GM19240 (cell line): ENCODE results near the gene SERINC3.

ENCODE experiments used
- DNase-seq: peaks from one replicate; pipeline ENCODE4 v3.0.0; 2011; ENCODE audit warnings: low spot score; ENCODE audit not compliant: insufficient read length

The SERINC3 gene

DNA sequence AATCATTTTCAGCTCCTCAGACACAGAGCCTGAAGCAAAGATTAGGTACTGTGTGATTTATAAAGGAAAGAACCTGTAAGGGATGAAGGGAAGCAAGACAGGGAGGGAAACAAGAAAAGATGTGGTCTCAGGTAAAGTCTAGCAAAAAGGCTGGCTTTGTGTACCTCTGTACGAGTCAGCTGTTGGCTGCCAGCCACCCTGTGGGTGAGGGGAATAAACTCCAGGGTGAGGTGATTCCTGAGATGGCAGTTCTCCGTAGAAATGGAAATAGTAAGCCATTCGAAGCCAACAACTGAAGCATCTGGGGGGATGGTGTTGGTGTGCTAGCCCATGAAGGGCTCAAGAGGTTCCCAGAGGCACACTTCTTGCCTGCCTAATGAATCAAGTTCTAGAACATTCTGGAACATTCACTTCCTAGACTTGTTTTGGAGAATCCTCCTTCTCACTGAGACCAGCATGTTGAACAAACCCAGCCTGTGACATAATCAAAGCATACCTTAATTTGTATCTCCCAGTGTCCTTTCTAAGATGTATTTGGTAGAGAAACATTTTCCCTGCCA lies 56.8 kb downstream of the SERINC3 start:
- DNase-seq, result no peak

DNA sequence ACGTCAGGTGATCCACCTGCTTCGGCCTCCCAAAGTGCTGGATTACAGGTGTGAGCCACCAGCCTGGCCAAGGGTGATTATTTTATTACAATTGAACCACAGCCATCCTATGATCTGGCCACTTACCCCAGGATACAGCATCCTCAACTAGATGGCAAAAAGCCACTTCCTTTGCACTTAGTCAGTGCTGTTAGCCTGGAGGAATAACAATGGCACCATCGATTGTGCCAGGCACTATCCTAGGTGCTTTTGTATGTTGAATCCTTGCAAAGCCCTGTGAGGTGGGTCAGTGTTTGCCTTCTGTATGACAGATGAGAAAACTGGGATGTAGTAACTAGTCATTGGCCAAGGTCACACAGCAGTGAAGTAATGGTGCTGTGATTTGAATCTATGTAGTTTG lies 57.4 kb downstream of the SERINC3 start:
- DNase-seq, result no peak

DNA sequence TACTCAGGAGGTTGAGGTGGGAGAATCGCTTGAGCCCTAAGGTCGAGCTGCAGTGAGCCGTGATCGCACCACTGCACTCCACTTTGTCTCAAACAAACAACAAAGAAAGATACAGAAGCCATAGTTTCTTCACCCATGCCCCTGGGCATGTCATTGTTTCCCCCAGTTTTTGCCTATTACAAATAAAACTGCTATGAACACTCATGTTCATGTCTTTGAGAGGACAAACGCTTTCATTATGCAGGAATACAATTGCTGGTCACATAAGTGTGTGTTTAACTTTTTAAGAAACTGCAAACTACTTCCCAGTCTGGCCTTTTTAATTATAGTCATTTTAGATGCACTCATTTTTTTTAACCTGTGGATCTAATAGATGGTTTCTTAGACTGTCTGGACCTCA lies 58.4 kb downstream of the SERINC3 start:
- no peak for DNase-seq

DNA sequence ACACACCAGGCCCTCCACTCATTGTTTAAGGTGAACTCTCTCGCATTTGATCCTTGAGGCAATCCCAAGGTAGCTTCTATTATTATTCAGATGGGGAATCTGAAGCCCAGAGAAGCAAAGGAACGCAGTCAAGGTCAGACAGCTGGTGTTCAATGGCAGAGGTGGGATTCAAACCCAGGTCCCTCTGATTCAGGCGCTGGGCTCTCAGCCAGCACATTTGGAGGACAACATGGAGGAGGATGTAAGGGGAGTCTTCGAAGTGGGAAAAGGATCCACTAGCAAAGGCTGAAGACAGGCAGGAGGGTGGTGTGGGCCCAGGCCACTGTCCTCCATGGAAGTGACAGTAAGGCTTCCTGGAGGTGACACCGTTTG lies 60.1 kb downstream of the SERINC3 start:
- DNase-seq, result no peak

DNA sequence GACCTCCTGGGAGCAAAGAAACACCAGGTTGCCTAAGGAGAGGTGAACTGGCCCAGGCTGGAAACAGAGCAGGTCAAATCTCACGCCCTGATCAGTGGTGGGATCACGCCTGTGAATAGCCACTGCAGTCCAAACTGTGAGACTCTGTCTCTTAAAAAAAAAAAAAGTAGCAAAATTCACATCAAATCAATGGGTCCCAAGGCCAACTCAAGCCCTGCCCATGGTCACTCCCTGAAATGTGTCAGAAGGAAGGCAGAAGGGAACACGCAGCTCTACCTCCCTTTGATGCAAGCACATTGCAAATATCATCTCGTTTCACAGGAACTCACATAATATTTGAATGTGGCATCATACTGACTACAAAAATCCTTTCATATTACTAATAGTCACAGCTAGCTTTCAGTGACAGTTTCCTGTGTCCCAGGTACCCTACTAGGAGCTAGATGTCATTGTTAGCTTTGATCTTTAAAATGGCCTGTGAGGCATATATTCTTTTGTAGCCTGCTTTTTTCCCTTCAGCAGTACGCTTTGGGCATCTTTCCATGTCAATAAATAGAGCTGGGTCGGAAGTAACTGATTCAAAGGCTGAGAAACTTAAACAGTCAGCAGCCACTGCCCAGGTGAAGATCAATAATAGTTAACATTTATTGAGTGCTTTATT lies 60.6 kb downstream of the SERINC3 start:
- DNase-seq, result no peak

DNA sequence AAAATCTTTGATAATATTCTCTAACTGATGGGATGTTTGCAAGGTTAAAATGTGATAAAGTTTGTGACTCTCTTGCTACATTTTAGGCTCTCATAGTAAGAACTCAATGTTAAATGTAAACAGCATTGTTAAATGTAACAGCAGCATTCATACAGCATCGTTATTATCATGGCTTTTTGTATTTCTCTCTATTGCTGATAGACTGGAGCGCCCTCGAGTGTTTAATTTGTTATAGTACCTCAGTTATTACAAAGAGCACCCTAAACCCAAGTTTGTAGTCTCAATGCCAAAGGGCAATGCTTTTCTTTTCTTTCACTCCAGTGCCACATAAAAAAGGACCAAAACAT lies 61.1 kb downstream of the SERINC3 start:
- DNase-seq, result no peak

DNA sequence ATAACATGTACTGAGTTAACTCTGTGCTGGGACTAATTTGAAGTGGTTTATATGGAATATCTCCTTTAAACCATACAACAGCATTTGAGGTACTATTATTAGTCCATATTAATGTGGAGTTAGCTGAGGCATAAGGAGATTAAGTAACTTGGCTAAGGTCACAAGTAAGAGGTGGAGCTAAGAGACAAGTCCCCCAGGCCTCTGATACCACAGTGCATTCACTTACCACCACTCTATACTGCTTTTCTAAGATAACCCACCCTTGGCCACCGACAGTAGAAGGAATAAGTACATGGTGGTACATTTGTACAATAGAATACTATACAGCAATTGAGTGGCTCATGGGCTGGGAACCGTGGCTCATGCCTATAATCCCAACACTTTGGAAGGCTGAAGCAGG lies 62.6 kb downstream of the SERINC3 start:
- no peak for DNase-seq

DNA sequence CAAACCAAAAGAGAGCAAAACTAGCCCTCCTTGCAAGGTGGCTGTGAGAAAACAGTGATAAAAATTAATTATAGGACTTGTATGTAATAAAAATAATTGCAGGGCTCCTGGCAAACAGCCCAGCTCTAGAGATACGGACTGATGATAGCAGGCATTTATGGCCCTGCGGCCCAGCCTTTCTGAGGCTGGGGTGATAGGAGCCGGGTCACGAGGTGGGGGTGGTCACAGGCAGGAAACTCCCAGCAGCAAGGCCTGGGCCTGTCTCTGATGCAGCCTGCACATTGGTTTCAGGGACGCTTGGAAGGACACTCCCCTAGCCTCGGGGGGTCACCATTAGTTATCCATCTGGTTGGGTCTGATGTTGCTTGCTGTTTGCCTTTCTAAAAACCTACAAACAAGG lies 64.9 kb downstream of the SERINC3 start:
- DNase-seq, result no peak

DNA sequence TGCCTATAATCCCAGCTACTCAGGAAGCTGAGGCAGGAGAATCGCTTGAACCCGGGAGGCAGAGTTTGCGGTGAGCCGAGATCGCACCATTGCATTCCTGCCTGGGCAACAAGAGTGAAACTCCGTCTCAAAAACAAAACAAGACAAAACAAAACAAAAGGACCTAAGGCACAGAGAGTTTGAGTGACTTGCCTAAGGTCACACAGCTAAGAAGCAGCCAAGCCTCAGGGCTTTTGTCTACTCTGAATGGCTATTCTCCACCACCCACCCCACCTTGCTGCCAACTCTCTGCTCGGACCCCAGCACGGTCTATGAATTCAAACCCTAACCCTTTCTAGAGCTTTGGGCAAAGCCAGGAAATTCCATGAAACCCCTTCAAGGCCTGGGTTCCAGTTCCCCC lies 65.3 kb downstream of the SERINC3 start:
- DNase-seq, result no peak

DNA sequence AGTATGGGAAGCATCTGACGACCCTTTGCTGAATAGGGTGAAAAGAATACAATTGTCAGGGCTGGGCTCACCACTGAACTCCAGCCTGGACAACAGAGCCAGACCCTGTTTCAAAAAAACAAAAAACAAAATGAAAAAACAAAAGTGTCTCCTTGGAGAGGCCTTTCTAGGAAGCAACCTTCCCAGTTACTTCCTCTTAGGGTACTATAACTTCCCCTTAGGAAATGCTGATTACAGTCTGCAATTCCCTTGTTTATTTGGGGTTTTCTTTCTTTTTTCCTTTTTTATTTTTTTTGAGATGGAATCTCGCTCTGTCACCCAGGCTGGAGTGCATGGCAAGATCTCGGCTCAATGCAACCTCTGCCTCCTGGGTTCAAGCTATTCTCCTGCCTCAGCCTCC lies 66.7 kb downstream of the SERINC3 start:
- DNase-seq, result no peak

DNA sequence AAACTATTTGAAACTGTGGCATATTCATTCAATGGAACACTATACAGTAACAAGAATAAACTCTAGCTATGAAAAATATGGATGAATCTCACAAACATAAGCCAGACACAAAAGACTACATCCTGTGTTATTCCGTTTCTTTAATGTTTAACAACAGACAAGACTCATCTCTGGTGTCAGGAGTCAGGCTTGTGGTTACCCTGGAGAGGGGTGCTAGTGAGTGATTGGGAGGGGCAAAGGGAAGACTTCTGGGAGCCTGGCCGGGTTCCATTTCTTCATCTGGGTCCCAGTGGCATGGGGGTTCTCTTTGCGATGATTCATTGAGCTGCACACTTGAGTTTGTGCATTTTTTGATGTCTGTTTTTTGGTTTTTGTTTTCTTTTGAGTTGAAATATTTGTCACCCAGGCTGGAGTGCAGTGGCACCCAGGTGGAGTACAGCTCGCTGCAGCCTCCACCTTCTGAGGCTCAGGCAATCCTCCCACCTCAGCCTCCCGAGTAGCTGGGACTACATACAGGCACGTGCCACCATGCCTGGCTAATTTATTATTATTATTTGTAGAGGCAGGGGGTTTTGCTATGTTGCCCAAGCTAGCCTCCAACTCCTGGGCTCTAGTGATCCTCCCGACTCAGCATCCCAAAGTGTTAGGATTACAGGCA lies 67.4 kb downstream of the SERINC3 start:
- no peak for DNase-seq

DNA sequence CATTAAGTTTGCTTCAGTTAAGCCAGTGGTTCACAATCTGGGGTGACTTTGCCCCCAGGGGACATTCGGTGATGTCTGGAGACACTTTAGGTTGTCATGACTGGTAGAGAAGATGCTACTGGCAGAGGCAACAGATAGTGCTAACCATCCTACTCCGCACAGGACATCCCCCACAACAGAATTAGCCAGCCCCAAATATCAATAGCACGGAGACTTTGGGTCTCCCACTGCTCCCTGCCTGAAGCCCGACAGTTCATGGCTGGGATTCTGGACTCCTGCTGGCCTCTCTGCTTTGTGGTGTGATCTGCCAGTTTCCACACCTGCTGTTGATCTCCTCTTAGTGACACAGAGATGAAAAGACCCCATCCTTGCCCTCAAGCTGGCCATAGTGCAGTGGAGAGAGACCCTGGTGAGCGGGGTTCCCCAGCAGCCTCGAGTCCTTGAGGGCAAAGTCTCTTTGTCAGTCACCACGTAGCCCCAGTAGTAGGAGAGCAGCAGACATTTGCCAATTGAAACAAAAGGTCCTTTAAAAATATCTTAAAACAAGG lies 70.9 kb downstream of the SERINC3 start:
- no peak for DNase-seq

DNA sequence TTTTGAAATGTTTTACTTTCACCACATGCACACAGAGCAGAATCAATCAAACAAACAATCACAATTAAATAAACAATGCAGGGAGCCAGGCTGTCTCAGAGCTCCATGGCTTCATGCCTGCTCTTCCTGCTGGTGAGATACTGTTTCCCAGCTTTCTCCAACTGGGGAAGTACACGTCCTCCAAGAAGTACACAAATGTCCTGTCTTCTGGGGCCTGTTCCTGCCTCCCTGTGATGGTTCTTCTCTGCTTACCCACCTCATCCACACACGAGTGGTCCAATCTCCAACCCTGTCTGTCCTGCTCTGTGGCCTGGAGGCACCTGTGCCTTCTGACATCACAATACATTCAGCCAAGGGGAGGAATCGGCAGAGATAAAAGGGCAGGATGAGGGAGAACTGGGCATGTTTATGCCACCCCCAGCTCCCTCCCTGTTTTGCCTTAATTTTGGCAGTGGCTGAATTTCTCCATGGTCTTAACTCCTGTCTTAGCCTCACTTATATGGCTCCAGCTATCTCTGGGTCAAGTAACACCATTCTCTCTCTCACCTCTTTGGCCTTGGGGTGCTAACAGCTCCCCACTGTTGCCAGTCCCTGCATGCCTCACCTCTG lies 71.5 kb downstream of the SERINC3 start:
- DNase-seq, result no peak

DNA sequence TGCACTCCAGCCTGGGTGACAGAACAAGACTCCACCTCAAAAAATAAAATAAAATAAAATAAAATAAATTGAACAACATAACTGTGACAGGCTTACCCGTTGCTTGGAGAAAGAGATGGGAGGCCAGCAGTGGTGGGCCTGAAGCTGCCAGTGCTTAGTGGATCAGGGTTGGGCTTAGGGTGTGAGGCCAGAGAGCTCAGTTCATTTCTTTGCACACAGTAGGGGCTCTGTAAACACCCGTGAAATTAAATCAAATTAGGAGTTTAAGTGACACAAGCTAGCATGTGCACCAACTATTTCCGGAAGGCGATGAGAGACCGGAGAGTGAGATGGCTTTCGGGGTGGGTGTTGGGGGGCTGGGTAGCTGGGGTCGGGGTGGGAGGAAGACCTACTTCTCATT lies 72.0 kb downstream of the SERINC3 start:
- no peak for DNase-seq

DNA sequence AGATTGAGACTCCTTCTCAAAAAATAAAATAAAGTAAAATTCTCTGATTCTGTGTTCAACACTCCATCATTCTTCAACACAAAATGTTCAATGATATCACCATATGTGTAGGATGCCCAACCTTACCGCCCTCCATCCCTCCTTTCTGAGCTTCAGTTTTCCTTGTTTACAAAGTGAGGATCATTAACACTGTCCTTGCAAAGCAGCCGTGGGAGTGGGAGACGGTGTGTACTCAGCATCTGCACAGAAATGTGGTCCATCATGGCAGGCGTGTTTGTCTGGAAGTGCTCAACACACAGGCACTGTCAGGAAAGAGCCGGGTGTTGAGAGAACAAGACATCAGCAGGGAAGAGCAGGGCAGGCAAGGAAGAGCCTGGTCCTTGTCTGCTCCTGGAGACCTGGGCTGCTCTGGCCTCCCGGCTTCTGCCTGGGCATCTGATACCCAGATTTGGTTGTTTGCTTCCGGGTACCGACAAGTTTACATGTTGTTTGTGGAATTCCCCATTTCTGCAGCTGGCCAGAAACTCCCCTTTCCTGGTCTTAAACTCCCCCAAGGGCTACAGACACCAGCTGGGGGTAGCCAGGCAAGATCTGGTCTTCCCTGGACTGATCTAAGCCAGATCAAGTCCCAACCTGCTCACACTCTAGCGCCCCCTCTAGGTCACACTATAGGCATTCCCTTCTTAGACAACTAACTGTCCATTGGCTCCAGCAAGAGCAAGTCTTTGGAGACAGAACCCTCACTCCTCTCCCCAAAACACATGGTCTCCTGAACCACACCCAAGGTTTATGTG lies 72.9 kb downstream of the SERINC3 start:
- peak; percentile 12 for DNase-seq

DNA sequence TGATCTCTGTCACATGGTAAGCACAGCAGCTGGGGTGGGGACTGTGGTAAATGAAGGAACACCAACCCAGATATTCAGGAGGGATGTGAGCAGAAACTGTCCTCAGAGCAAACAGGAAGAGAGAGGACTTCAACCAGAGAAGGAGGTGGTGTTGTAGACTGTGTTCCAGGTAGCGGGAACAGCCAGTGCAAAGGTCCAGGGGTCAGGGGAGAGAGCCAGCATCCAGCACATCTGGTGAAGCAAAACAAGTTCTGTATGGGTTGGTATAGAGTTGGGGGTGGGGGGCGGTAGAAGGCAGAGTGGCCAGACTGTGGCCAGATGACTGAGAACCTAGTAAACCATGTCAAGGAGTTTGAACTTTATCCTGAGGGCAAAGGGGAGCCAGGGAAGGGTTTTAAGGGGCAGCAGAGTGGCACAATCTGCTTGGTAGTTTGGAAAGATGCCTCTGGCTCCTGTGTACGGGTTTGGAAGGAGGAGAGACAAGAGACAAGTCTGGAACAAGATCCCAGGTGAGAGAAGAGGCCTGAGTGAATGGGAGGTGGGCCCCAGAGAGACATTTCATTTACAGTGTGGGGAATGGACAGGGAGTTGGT lies 73.9 kb downstream of the SERINC3 start:
- no peak for DNase-seq
